A673 (cell line): ENCODE results near the gene ACTR5.
A peak's percentile ranks its signal among the peaks of the same experiment; 100 is the strongest.

Experiments used
- EZH2 ChIP-seq: fragments of 200-600 bp; sonication (generic); IDR thresholded peaks from 2 replicates; pipeline ENCODE4 v1.6.1; 2017; ENCODE audit warnings: borderline replicate concordance, low read depth, mild to moderate bottlenecking, mixed read lengths, antibody characterized with exemption, low read length; ENCODE audit not compliant: poor library complexity, severe bottlenecking
- TF ChIP-seq, protein P1 (sequence below): fragments of 300-800, 200-600 bp; sonication (generic); conservative IDR thresholded peaks from 2 replicates; pipeline ENCODE4 v1.5.1; 2017; ENCODE audit warnings: low read depth, mild to moderate bottlenecking, antibody characterized with exemption, low read length, moderate library complexity, mixed read lengths

DNA sequence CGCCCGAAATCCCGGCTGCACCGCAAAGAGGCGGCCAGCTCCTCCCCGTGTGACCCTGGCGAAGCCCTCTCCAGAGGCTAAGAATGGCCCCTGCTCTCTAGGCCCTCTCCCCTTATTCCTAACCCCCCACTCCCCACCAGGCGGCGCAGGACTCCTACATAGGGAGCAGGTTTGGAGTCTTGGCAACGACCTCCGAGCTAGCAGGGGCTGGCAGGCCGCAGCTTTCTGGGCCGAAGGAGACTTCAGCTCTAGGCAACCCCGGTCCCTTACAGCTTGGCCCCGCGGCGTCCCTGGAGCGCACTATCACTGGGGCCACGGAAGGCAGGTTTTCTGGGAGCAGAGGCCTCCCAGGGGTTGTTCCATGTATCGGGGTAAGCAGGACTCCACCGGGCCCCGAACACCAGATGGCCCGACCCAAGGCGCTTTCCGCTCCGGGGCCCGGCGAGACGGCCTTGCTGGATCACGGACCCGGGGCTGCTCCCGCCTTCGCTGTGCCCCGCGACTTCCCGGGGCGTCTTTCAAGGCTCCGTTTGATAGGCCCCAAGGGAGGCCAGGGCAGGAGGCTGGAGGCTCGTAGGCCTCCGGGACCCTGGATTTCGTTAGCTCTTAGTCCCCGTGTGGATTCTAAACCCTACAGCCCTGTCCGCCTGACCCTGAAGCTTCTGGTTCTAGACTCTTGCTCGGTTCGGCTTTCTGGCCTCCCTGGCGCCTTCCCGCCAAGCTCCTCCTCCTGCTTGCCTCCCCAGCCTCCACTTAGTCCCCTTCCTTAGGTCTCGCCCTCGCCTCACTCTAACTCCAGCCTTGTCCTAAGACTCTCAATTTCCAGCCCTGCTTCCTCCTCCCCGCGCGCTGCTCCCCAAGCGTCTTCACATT lies 22.1 kb upstream of the ACTR5 start:
- TF ChIP-seq, protein P1, sequence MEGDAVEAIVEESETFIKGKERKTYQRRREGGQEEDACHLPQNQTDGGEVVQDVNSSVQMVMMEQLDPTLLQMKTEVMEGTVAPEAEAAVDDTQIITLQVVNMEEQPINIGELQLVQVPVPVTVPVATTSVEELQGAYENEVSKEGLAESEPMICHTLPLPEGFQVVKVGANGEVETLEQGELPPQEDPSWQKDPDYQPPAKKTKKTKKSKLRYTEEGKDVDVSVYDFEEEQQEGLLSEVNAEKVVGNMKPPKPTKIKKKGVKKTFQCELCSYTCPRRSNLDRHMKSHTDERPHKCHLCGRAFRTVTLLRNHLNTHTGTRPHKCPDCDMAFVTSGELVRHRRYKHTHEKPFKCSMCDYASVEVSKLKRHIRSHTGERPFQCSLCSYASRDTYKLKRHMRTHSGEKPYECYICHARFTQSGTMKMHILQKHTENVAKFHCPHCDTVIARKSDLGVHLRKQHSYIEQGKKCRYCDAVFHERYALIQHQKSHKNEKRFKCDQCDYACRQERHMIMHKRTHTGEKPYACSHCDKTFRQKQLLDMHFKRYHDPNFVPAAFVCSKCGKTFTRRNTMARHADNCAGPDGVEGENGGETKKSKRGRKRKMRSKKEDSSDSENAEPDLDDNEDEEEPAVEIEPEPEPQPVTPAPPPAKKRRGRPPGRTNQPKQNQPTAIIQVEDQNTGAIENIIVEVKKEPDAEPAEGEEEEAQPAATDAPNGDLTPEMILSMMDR: peak; percentile 69
- no peak for TF ChIP-seq EZH2
